GM12892 (cell line): ENCODE measurements around the gene FRAS1.

Experiments
- POLR2A ChIP-seq: IDR thresholded peaks from 2 replicates; pipeline ENCODE4 v1.6.1; 2011; ENCODE audit warnings: low read depth, low read length, control low read depth
- POLR2AphosphoS5 ChIP-seq: IDR thresholded peaks from 2 replicates; pipeline ENCODE4 v1.6.1; 2011; ENCODE audit warnings: low read depth, low read length, control low read depth
- TAF1 ChIP-seq: IDR thresholded peaks from 2 replicates; pipeline ENCODE4 v1.6.1; 2011; ENCODE audit warnings: low read depth, mild to moderate bottlenecking, control low read depth, low read length, borderline replicate concordance

- TF ChIP-seq POLR2AphosphoS5 (no peak), TAF1 (no peak), POLR2A (no peak)
Measured at GRCh38 chr4:78369679-78370078, 312.6 kb downstream of the FRAS1 start.
